ENCODE measurements around the gene ASF1B.

Gene ASF1B

DNA sequence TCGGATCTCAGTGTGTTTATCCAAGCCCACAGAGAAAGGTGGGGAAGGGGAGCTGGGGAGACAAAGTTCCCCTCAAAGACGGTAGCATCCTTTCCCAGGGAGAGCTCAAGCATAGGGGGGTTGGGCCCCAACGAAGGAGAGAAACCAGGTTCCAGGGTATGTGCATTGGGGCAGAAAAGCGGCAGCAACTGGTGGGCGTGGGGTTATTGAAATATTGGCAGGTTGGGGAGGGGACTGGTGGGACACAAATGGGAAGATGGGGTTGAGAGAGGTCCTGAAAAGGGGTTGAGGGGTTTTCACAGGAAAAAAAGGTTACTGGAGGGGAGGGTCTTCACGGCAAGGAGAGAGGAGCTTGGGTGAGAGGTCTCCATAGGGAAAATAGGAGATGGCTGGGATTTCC is 1.0 kb downstream of the ASF1B start:
- no peak for DNase-seq

DNA sequence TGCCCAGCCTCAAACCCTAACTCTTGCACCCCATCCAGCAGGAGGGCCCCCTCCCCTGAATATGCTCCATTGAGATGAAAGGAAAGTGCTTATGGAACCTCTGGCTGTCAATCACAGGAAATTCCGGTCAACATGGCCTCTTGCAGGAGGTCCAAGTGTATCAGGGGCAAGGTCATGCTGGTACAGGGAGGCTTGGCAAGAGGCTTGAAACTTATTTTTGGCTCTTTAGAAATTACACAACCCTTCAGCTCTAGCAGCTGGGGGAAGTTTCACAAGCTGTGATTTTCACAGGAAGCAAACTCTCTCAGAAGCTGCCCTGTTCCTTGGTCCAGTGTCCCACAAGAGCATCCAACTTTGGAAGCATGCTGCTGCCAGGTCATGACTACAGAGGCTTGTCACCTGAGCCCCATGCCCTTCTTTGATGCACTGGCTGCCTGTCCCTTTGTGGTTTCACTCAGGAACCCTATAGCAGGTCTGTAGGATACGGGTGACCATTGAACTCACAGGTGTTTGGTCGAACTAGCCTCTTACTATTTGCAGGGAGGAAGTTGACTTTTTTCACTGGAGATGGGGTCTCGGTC is 8.4 kb downstream of the ASF1B start:
- peak; percentile 87 to 94 for DNase-seq

GRCh38 chr19:14127176-14127575 is 9.2 kb downstream of the ASF1B start:
- DNase-seq, result peak; percentile 71 to 81

DNA sequence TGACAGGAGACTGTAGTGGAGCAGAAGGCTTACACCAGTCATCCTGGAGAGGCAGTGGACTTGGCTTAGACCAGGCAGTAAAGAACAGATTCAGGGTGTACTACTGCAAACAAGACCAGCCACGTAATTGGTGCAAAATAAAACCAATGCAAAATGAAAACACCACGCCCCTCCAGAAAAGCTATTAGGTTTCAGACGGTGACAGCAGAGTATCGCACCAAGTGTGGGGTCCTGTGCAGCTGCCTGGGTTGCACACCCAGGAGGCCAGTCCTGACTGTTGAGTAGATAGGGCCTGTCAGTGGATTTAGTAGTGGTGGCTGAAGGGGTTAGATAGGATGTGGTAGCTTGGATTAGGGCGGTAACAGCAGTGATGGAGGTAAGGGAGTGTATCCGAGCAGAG is 13.5 kb downstream of the ASF1B start:
- no peak for DNase-seq

DNA sequence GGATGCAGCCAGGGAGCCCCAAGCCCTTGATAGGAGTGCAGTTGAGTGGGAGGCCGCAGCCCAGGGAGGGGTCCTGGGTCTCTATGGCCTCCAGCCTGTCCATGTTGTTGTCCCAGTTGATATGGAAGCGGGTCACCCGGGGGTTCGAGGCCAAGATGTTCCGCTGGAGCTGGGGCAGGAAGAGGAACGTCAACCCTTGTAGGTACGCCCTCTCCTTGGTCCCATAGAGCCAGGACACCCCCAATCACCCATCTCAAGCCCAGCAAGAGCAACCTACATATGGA is 15.9 kb downstream of the ASF1B start:
- DNase-seq, result no peak

DNA sequence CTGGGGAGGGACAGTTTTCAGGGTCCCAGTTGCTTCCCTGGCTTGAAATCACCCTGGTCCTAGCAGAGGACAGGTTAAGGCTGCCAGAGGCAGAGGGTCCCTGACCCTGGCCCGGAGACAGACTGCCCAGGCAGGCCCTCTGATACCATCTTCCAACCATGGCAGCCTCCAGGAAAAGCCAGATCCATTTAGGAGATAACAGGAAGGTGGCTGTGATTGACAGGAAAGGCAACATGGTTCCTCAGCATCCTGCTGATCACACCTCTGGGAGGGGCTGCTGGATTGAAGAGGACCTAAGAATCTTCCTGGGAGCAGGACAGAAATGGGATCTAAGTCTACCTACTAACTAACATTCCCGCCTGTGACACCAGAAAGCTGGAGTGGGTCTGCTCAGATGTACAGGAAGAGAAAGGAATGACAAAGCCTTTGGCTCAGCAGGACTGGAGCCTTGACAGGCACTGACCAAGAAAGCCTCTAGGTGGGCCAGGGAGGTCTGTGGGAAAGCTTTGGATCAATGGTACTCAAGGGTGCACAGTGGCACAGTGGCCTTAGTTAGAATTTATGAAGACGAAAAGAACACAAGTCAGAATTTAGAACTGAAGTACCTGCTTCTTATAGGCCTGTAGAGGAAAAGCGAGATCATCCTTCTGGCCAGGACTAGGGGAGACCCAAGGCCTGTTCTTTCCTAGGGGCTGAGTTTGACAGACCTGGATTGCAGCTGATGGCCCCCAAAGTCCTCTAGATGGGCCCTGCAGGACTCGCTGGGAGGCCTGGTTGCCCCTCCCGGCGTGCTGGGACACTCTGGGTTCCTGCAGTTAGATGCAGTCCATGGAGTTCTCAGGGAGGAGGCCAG is 16.5 kb downstream of the ASF1B start:
- DNase-seq, result no peak

DNA sequence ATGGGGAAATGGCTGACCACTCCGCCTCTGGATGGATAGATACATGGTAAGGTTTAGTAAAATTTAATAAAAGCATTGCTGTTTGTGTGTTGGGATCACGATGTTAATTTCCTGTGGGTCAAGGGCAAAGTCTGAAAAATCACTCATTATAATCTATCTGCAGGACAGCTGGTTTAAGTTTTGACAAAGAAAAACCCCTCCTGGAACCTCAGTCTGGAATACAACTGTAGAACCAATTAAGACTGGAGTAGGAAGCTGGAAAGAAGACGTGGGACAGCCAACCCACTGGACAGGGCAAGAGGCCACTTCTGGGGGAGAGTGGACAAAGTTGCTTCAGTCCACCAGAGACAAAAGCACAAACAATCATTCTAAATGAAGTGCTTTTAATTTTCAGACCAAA is 17.2 kb downstream of the ASF1B start:
- DNase-seq, result no peak

DNA sequence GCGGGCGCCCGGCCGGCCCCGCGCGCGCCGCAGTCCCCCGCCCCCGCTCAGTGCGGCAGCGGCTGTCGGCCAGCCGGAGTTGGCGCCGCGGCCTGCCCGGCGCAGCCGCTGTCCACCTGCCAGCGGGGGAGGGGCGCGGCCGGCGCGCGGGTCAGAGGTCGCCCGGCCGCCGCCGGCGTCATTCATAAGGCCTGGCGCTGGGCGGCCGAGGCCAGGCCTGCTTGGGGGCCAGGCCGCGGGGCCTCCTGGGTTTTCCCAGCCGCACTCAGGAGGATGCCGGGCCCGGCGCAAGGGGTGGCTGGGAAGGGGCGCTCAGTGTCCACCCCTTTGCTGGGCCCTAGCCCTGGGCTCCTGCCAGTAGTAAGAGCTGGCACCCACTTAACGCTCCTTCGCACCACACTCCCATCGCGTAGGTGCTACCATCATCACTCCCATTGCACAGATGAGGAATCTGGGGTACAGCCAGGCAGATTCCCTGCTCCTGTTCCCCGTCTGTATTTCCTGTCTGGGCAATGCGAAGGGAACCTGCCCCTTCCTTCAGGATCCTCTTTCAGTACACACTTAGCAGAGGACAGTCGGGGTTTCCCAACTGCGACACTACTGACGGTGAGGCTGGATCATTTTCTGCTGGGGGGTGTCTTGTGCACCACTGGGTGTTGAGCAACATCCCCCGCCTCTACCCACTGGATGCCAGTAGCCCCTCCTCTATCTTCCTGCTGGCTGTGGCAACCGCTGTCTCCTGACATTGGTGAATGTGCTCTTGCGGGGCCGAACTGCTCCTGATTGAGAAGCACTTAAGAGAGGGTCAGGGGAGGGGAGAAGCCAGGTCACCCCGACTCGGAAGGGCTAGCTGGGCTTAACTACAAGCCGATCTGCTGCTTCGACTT is 18.0 kb downstream of the ASF1B start:
- DNase-seq, result peak; percentile 92 to 98

- peak; percentile 97 to 99 for DNase-seq
These were observed 18.7 kb downstream of the ASF1B start, which contains the start of gene PRKACA for GRCh38 chr19:14117668-14118164. TSS of gene PRKACA (minus strand) at chr19:14117762. CDS start at chr19:14117547, 215 bp downstream.

- no peak for DNase-seq
These were observed 19.3 kb downstream of the ASF1B start for GRCh38 chr19:14116918-14117578.

DNA sequence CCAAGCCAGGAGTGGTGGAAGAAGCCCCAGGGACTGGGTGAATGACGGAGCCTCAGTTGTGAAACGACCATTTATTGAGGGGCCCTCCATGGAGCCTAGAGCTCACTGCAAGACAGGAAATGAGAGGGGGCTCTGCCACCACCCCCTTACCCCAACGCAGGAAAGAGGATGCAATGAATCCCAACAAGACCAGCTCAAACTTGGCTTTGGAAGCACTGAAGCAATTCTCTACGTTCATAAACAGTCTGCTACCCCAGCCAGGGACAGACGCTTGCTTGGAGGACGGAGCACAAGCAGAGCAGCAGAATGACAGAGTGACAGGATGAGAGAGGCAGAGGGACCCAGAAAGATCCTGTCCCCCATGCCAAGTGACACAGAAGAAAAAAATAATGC is 19.9 kb downstream of the ASF1B start:
- DNase-seq, result no peak

- no peak for DNase-seq
These were observed 20.6 kb downstream of the ASF1B start for GRCh38 chr19:14115756-14116155.

GRCh38 chr19:14114854-14115253 is 21.5 kb downstream of the ASF1B start:
- DNase-seq, result peak; percentile 83 to 86

- no peak for DNase-seq
These were observed 21.9 kb downstream of the ASF1B start for GRCh38 chr19:14114439-14114838.

DNA sequence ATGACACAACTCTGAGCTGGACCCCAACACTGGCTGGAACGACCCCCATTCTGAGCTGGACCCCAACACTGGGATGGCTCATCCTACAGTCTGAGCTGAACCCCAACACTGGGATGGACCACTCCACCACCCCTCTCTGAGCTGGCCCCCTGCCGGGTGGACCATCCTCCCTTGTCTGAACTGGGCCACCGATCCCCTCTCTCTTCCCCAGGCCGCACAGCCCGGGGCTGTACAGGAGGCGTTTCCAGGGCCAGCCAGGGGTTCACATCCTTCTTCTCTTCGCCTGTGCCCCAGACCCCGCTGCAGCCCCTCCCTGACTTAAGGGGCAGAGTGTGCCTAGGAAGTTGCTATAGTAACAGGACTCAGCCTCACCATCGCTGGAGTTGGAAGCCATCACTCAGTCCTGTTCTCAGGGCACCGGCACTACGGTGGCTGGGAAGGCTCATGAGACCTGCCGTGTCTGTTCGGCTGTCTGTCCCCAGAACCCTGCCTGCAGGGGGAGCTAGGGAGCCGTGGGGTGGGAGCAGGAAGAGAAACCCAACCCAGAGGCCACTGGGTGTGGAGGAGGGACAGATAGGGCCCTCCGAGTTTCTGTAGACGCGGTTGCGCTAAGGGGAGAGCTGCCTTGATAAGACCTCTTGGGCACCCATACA is 22.5 kb downstream of the ASF1B start:
- peak in 1 of 2 donors; percentile 31 for DNase-seq

GRCh38 chr19:14112809-14113385 is 23.5 kb downstream of the ASF1B start:
- no peak for DNase-seq

- peak in 1 of 2 donors; percentile 42 for DNase-seq
These were observed 24.2 kb downstream of the ASF1B start for GRCh38 chr19:14112051-14112808.

DNA sequence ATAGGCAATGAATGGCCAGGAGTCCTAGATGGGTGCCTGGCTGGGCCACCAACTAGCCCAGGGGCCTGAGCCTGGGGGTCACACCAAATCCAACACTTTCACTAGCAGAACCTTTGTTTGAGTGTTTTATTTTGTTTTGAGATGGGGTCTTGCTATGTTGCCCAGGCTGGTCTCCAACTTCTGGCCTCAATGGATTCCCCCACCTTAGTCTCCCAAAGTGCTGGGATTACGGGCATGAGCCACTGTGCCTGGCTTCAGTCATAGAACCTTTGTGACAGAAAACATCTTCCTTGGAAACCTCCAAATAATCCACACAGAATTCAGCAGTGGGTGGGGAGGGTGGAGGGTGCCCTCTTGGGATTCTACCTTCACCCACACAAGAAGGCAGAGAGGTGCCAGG is 24.9 kb downstream of the ASF1B start:
- DNase-seq, result no peak

DNA sequence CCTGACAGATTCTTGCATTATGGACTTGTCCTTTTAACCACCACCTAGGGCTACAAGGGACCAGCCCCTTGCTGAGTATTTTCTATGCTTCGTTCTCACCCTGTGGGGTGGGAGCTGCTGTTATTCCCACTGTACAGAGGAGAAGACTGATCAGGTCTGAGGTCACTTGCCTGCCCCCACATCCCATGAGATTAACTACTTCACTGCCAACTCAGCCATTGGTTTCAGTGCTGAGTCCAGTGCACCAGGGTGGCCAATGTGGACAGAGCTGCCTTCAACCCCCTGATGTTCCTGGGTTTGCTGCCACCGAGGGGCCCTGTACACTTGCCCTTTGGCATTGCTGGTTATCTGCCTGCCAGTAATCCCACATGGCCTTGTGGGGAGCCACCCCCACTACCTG is 25.7 kb downstream of the ASF1B start:
- DNase-seq, result no peak

GRCh38 chr19:14107581-14108461 is 28.6 kb downstream of the ASF1B start:
- no peak for DNase-seq

Data from inflammatory macrophage treated with lipopolysaccharide for 1 hour (primary cell).